GM03348 (cell line): ENCODE data around the gene HOXB2.
"Not testable (repeated sequence)": the region's sequence is repeated elsewhere in the genome, so short reads cannot be mapped to it uniquely, and the experiment has no call there.

Source experiments
- DNase-seq: peaks from one replicate; pipeline ENCODE4 v3.0.0; 2012; ENCODE audit warnings: low spot score

Gene HOXB2

GRCh38 chr17:48541036-48541576 is 3.8 kb downstream of the HOXB2 start:
- DNase-seq: no peak

- no peak for DNase-seq
These were observed 4.7 kb downstream of the HOXB2 start for GRCh38 chr17:48540213-48540612.

- DNase-seq: peak; percentile 80
These were observed 5.7 kb downstream of the HOXB2 start for GRCh38 chr17:48539177-48539576.

GRCh38 chr17:48537316-48537715 is 7.6 kb downstream of the HOXB2 start:
- no peak for DNase-seq

GRCh38 chr17:48535793-48536559 is 8.9 kb downstream of the HOXB2 start:
- not testable (repeated sequence) for DNase-seq

GRCh38 chr17:48532261-48532660 is 12.6 kb downstream of the HOXB2 start:
- no peak for DNase-seq

GRCh38 chr17:48530887-48531272 is 14.0 kb downstream of the HOXB2 start, which contains the start of gene HOXB1:
Gene HOXB1 (minus strand): TSS chr17:48531011. CDS start chr17:48530904, 107 bp downstream.
- no peak for DNase-seq

GRCh38 chr17:48530208-48530886 is 14.6 kb downstream of the HOXB2 start:
- DNase-seq: no peak

- no peak for DNase-seq
These were observed 15.3 kb downstream of the HOXB2 start for GRCh38 chr17:48529683-48530009.

GRCh38 chr17:48528936-48529682 is 15.8 kb downstream of the HOXB2 start:
- DNase-seq: no peak

- no peak for DNase-seq
These were observed 16.6 kb downstream of the HOXB2 start for GRCh38 chr17:48528153-48528935.

GRCh38 chr17:48527547-48527932 is 17.4 kb downstream of the HOXB2 start:
- DNase-seq: no peak

- no peak for DNase-seq
These were observed 18.0 kb downstream of the HOXB2 start for GRCh38 chr17:48526608-48527546.

GRCh38 chr17:48523010-48523409 is 21.9 kb downstream of the HOXB2 start:
- no peak for DNase-seq

GRCh38 chr17:48522031-48522653 is 22.8 kb downstream of the HOXB2 start:
- DNase-seq: no peak

- peak; percentile 48 for DNase-seq
These were observed 24.3 kb downstream of the HOXB2 start for GRCh38 chr17:48520631-48521079.

GRCh38 chr17:48519427-48519826 is 25.5 kb downstream of the HOXB2 start:
- no peak for DNase-seq

GRCh38 chr17:48517478-48517877 is 27.4 kb downstream of the HOXB2 start:
- DNase-seq: no peak

GRCh38 chr17:48515925-48516900 is 28.7 kb downstream of the HOXB2 start:
- no peak for DNase-seq
